Dedifferentiated amniotic fluid mesenchymal stem cell (primary cell): ENCODE data around the gene WBP1L.
"Not testable (repeated sequence)": the region's sequence is repeated elsewhere in the genome, so short reads cannot be mapped to it uniquely, and the experiment has no call there.

Experiments used
- DNase-seq: peaks from one replicate; pipeline ENCODE4 v3.0.0-alpha.2; 2016; ENCODE audit errors: extremely low spot score

WBP1L gene

DNA sequence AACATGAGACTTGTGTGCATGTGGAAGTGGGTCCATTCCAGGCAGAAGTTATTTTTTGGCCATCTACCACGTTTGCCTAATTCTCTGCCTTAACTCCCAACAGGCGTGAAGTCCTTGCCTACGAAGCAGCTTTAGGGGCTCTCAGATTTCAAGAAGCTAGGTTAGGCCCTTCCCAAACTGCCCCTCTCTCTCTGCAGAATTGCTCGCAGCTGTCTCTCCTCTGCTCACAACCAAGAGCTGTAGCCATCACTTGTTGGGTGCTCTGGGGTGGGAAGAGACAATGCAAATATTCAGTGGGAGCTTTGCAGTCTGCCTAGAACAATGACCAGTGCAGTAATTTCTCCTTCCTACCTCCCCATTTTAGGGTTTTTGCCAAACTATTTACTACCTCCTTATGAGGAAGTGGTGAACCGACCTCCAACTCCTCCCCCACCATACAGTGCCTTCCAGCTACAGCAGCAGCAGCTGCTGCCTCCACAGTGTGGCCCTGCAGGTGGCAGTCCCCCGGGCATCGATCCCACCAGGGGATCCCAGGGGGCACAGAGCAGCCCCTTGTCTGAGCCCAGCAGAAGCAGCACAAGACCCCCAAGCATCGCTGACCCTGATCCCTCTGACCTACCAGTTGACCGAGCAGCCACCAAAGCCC is 68.6 kb downstream of the WBP1L start:
- DNase-seq = no peak

DNA sequence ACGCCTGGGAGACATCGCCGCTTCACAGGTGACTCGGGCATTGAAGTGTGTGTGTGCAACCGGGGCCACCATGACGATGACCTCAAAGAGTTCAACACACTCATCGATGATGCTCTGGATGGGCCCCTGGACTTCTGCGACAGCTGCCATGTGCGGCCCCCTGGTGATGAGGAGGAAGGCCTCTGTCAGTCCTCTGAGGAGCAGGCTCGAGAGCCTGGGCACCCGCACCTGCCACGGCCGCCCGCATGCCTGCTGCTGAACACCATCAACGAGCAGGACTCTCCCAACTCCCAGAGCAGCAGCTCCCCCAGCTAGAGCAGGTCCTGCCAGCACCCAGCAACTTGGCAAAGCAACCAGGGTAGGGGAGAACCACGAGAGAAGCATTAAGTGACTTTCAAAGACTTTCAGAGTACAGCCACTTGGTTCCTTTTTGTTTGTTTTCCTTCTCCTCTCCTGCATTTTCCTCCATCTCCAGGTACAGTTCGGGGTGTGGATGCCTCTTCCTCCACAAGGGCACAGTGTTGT is 69.3 kb downstream of the WBP1L start:
- no peak for DNase-seq

GRCh38 chr10:102813734-102814452 is 70.1 kb downstream of the WBP1L start:
- DNase-seq = no peak

- no peak for DNase-seq
Measured at GRCh38 chr10:102814453-102814871, 70.7 kb downstream of the WBP1L start.

DNA sequence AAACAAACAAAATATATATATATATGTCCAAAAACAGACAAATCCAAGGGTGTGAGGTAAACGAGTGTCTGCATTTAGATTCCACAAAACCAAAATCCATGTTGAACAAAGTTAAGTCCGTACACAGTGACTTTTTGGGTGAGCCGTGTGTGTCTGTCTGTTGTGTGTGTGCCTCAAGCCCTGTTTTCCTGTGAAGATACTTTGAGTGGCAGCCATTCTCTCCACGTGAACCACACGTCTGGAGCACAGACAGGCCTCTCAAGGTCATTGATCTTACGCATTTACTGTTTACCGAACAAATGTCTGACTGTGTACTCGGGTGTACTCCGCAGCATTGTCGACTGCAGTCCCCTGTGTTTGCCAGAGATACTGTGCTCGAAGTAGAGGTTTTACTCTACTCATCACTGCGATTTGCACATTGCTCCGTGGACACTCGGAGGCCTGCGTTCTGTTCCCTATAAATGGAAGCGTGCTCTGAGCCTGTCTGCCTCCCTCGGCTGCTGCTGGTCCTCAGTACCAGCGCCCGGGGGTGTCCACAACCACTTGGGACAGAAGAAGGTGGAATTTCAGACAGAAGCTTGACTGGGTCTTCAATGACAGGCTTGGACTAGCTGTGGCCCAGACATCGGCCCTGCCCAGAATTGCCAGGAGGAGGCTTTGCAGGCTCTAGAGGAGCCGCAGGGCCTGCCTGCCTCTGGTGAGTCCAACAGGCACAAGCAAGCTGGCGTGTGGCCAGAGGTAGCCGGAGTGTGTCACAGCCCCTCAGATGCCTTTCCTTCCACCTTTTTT is 71.3 kb downstream of the WBP1L start:
- DNase-seq = no peak

DNA sequence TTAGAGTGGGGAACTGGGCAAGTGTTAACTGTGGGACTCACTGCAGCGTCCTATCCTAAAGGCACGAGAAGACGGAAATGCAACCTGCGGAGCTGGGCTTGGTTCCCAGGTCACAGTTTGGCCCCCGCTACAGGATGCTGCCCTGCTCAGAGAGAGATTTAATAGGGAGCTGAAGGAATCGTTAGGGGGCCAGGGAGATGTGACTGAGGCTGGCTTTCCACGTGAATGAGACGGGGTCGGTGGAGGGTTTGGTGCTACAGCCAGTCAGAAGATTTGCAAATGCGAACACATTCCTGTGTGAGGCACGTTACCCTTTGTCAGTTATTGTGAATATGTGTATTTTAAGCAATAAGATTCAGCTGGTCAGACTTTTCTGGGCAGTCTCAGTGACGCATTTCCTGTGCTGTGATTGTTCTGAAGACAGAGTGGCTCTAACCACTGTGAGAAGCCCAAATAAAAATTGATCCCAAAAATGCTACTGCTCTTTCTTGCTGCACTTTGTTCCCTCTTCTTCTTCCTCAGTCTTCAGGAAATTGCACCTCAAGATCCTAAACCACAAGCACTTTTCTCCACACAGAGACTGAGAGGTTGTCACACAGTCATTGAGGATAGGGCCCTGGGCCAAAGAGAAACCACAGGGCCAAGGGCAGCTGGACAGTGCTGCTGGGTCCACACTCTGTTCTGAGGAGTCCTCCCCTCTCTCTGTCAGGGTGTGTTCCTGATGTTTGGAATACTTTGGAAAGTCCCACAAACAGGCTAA is 72.2 kb downstream of the WBP1L start:
- DNase-seq = peak; percentile 31

DNA sequence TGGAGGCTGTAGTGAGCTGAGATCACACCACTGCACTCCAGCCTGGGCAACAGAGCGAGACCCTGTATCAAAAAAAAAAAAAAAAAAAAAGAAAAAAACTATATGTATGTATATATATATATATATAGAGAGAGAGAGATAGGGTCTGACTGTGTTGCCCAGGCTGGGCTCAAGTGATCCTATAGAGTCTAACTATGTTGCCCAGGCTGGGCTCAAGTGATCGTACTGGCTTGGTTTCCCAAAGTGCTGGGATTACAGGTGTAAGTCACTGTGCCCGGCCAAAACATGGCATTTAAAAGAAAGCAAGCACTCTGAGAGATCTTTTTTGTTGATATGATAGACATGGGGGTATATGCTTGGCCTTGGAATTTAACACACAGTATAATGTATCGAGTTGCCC is 73.4 kb downstream of the WBP1L start:
- no peak for DNase-seq

- DNase-seq = no peak
Measured at GRCh38 chr10:102819054-102819453, 75.3 kb downstream of the WBP1L start.

DNA sequence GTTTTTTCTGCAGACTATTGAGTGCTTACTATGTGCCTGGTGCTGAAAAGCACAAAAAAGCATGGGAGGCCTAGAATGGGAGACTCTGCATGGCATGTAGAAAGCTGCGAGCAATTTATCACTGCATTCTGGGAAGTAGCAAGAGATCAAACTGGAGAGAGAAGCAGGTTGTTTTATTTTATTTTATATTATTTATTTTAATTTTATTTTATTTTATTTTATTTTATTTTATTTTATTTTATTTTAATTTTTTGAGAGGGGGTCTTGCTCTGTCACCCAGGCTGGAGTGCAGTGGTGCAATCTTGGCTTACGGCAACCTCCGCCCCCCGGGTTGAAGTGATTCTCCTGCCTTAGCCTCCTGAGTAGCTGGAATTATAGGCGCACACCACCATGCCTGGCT is 76.3 kb downstream of the WBP1L start:
- not testable (repeated sequence) for DNase-seq

- no peak for DNase-seq
Measured at GRCh38 chr10:102822222-102822621, 78.5 kb downstream of the WBP1L start.

DNA sequence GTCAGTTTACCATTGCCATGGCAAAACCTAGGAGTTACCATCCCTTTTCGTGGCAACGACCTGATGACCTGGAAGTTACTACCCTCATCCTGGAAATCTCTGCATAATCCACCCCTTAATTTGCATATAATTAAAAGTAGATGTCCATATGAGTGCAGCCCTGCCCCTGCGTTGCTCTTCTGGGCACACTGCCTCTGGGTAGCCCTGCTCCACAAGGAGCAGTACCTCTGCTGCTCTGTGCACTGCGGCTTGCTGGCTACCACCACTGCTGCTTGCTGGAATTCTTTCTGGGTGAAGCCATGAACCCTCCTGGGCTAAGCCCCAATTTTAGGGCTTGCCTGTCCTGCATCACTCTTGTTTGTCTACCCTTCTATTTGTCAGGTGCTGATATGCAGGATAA is 80.9 kb downstream of the WBP1L start:
- DNase-seq = no peak

- DNase-seq = no peak
Measured at GRCh38 chr10:102826148-102826796, 82.5 kb downstream of the WBP1L start.

- no peak for DNase-seq
Measured at GRCh38 chr10:102827597-102827975, 83.8 kb downstream of the WBP1L start.

GRCh38 chr10:102831322-102832071 is 87.7 kb downstream of the WBP1L start:
- DNase-seq = no peak

GRCh38 chr10:102832248-102832647 is 88.5 kb downstream of the WBP1L start:
- no peak for DNase-seq

GRCh38 chr10:102832987-102833386 is 89.2 kb downstream of the WBP1L start:
- no peak for DNase-seq

GRCh38 chr10:102834143-102834542 is 90.4 kb downstream of the WBP1L start:
- no peak for DNase-seq

DNA sequence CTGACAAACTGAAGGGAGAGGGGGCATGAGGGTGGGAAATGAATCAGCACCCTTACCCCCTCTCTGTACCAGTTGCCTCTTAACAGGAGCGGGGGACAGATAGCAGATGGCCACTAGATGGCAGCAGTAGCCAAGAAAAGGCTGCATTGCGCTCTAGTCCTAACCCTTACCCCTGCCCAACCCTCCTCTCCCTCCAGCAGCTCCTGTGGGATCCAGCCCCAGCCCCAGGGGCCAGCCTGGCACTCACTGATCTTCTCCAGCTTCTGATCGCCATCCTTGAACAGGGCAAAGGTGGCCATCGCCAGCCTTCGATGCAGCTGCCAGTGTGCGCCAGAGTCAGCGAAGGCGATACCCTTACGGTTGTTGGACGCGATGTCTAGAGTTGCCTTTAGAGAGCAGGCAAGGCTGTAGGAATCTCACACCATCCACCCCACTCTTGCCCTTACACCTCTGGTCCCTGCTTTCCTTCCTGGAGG is 91.3 kb downstream of the WBP1L start:
- peak; percentile 62 for DNase-seq

GRCh38 chr10:102837230-102837721 is 93.5 kb downstream of the WBP1L start, which contains the start of gene CYP17A1:
Gene CYP17A1 (minus strand): TSS chr10:102837413. CDS start chr10:102837361, 52 bp downstream.
- DNase-seq = no peak
